Stimulated activated naive CD4-positive, alpha-beta T cell treated with Interleukin-2 at 50 U/mL for 16 hours (primary cell): Measurements from ENCODE around the gene BASP1.
"Not testable (repeated sequence)": the region's sequence is repeated elsewhere in the genome, so short reads cannot be mapped to it uniquely, and the experiment has no call there.

ENCODE experiments used
- DNase-seq: peaks from one replicate; lab custom pipeline; 2025; lab: John Stamatoyannopoulos, UW

The BASP1 gene

GRCh38 chr5:17319095-17319494, 101.7 kb downstream of the BASP1 start:
- not testable (repeated sequence) for DNase-seq

- DNase-seq: no peak
Observed at GRCh38 chr5:17325770-17326599, 108.6 kb downstream of the BASP1 start.
